PFSK-1 (cell line): Measurements from ENCODE around the gene S100A11.

Experiments
- FOXP2 ChIP-seq: optimal IDR thresholded peaks from 2 replicates; pipeline ENCODE3; 2011; ENCODE audit warnings: borderline replicate concordance, control low read depth, inconsistent platforms; ENCODE audit not compliant: insufficient read depth; ENCODE audit errors: extremely low read length, extremely low read depth
- POLR2AphosphoS5 ChIP-seq: IDR thresholded peaks from 2 replicates; pipeline ENCODE4 v1.6.1; 2012; ENCODE audit warnings: low read depth, mild to moderate bottlenecking, control low read depth, low read length, moderate library complexity
- SIN3A ChIP-seq: IDR thresholded peaks from 2 replicates; pipeline ENCODE4 v1.6.1; 2012; ENCODE audit warnings: mild to moderate bottlenecking, low read length, moderate library complexity, borderline replicate concordance; ENCODE audit not compliant: insufficient read depth
- TAF1 ChIP-seq: IDR thresholded peaks from 2 replicates; pipeline ENCODE4 v1.6.1; 2012; ENCODE audit warnings: low read length, control low read depth, borderline replicate concordance; ENCODE audit not compliant: insufficient read depth
- TF ChIP-seq, protein P1 (sequence below), 2 experiments: IDR thresholded peaks; 2 replicates each; pipeline versions ENCODE4 v1.6.1 to v1.8.0; 2011 to 2012; ENCODE audit warnings: low read depth in 2 of 2, low read length in 2 of 2, control low read depth in 1 of 2, inconsistent platforms in 1 of 2, mild to moderate bottlenecking in 1 of 2, moderate library complexity in 1 of 2; ENCODE audit not compliant: insufficient read depth in 1 of 2

The S100A11 gene

GRCh38 chr1:152052606-152053005 is 15.8 kb upstream of the S100A11 start:
- TF ChIP-seq FOXP2 (no peak), TAF1 (no peak)

DNA sequence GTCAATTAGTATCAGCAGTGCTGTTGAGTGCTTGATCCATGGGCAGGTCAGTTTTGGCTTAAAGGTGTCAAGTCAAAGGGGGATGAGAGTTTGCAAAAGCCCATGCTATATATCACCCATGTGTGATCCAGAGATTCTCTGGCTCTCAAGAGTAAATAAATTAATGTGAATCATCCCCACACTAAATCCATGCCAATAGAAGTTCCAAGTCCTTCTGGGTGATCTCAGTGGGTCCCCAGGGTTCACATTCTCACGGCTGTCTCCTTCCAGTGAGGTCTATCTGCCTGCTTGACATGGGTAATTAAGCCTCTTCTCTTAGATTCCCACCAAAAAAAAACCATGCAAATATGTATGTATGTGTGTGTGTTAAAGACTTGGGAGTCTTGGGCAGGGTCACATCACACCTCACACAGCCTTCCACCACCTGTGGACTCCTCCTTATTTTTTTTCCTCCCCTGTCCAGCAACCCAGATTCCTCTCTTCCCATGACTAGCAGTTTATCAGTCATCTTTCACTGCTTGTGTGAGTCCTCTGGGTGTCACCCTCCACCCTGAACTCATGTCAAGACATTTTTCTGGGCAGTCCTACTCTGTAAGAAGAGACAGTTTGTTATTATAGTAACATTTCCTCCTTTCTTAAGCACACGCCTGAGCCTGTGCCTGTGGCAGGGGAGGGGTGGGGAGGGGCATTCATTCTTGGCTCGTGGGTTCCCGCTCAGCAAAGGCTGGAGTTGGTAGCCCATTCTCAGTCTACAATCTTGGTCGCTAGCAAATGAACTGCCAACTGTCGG is 14.3 kb upstream of the S100A11 start:
- TF ChIP-seq SIN3A: no peak
- no peak for TF ChIP-seq TAF1
- TF ChIP-seq FOXP2: no peak
- no peak for TF ChIP-seq POLR2AphosphoS5
- TF ChIP-seq, protein P1, sequence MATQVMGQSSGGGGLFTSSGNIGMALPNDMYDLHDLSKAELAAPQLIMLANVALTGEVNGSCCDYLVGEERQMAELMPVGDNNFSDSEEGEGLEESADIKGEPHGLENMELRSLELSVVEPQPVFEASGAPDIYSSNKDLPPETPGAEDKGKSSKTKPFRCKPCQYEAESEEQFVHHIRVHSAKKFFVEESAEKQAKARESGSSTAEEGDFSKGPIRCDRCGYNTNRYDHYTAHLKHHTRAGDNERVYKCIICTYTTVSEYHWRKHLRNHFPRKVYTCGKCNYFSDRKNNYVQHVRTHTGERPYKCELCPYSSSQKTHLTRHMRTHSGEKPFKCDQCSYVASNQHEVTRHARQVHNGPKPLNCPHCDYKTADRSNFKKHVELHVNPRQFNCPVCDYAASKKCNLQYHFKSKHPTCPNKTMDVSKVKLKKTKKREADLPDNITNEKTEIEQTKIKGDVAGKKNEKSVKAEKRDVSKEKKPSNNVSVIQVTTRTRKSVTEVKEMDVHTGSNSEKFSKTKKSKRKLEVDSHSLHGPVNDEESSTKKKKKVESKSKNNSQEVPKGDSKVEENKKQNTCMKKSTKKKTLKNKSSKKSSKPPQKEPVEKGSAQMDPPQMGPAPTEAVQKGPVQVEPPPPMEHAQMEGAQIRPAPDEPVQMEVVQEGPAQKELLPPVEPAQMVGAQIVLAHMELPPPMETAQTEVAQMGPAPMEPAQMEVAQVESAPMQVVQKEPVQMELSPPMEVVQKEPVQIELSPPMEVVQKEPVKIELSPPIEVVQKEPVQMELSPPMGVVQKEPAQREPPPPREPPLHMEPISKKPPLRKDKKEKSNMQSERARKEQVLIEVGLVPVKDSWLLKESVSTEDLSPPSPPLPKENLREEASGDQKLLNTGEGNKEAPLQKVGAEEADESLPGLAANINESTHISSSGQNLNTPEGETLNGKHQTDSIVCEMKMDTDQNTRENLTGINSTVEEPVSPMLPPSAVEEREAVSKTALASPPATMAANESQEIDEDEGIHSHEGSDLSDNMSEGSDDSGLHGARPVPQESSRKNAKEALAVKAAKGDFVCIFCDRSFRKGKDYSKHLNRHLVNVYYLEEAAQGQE (IDR thresholded peaks at IDR 0.05; ENCODE audit: insufficient read depth in 1 of 2, low read depth in 2 of 2, low read length in 2 of 2): no peak

GRCh38 chr1:152049291-152050083 is 12.7 kb upstream of the S100A11 start:
- TF ChIP-seq TAF1 (no peak), SIN3A (no peak), FOXP2 (no peak), POLR2AphosphoS5 (no peak)
- TF ChIP-seq, protein P1 (IDR thresholded peaks at IDR 0.05; ENCODE audit: insufficient read depth in 1 of 2, low read depth in 2 of 2, low read length in 2 of 2): no peak

GRCh38 chr1:152048416-152049009 is 11.7 kb upstream of the S100A11 start:
- TF ChIP-seq TAF1 (no peak), POLR2AphosphoS5 (no peak), SIN3A (no peak), FOXP2 (no peak)
- TF ChIP-seq, protein P1 (IDR thresholded peaks at IDR 0.05; ENCODE audit: insufficient read depth in 1 of 2, low read depth in 2 of 2, low read length in 2 of 2): no peak

GRCh38 chr1:152047730-152048415 is 11.1 kb upstream of the S100A11 start:
- no peak; the same call in 1 of the 2 replicates for TF ChIP-seq TAF1
- TF ChIP-seq, protein P1 (IDR thresholded peaks at IDR 0.05; ENCODE audit: insufficient read depth in 1 of 2, low read depth in 2 of 2, low read length in 2 of 2): peak; percentile 23 to 40; a peak in 2 of 4 replicates
- TF ChIP-seq FOXP2: peak; percentile 90
- TF ChIP-seq POLR2AphosphoS5: peak; percentile 71
- TF ChIP-seq SIN3A: peak; percentile 59; the same call in 1 of the 2 replicates
